ENCODE data around the gene FOXS1. TPM values are rescaled to one million over a fixed set of nuclear protein-coding genes. Genes with fewer than 3 reads are reported as not detected.

FOXS1 gene
- total RNA-seq, 4 donors from 2014 or later: 0.48 to 1.3 (median 0.63) TPM; not detected in 1

DNA sequence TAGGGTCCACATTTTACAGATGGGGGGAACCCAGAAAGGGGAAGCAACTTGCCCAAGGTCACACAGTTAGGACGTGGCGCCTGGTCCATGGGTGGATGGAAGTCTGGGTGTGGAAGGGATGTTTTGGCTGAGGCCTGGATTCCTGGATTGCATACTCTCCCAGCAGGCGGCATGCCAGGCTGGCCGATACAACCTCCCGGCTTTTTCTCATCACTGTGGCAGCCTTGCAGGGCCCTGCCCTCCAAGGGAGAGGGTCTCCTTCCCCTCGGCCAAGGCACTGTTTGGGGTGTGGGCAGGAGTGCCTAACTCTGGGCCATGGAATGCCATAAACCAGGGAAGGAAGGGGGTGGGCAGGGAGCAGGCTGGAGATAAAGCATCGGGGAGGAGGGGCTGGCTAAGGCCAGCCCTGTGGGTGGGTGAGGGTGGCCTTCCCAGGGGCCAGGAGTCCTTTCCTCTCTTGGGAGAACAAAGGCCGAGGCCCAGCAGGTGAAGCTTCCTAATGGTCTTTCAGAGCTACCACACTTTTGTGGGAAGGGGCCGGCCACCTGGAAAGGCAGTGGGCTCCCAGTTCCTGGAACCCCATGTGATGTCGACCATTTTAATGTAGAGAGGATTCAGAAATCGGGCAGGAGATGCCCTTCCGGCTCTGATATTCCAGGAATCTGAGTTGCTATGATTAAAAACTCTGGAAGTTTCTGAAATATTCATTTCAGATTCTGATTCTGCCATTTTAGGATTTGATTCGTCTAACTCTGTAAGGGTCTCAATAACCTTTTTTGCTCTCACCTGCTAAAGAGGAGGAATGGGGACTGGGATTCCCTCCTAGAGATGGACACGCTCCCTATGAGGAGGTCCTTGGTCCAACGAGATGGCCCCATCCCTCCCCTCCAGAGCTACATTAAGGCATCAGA, 4.2 kb downstream of the FOXS1 start:
- ATAC-seq (ENCODE audit: low FRiP score): no peak
- TF ChIP-seq, protein P1, sequence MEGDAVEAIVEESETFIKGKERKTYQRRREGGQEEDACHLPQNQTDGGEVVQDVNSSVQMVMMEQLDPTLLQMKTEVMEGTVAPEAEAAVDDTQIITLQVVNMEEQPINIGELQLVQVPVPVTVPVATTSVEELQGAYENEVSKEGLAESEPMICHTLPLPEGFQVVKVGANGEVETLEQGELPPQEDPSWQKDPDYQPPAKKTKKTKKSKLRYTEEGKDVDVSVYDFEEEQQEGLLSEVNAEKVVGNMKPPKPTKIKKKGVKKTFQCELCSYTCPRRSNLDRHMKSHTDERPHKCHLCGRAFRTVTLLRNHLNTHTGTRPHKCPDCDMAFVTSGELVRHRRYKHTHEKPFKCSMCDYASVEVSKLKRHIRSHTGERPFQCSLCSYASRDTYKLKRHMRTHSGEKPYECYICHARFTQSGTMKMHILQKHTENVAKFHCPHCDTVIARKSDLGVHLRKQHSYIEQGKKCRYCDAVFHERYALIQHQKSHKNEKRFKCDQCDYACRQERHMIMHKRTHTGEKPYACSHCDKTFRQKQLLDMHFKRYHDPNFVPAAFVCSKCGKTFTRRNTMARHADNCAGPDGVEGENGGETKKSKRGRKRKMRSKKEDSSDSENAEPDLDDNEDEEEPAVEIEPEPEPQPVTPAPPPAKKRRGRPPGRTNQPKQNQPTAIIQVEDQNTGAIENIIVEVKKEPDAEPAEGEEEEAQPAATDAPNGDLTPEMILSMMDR (IDR thresholded peaks at IDR 0.05): no peak
- DNase-seq (ENCODE audit: low spot score): no peak

GRCh38 chr20:31839782-31840487, 5.5 kb downstream of the FOXS1 start:
- DNase-seq (ENCODE audit: low spot score) (no peak), ATAC-seq (ENCODE audit: low FRiP score) (no peak)
- TF ChIP-seq, protein P1 (IDR thresholded peaks at IDR 0.05): no peak

DNA sequence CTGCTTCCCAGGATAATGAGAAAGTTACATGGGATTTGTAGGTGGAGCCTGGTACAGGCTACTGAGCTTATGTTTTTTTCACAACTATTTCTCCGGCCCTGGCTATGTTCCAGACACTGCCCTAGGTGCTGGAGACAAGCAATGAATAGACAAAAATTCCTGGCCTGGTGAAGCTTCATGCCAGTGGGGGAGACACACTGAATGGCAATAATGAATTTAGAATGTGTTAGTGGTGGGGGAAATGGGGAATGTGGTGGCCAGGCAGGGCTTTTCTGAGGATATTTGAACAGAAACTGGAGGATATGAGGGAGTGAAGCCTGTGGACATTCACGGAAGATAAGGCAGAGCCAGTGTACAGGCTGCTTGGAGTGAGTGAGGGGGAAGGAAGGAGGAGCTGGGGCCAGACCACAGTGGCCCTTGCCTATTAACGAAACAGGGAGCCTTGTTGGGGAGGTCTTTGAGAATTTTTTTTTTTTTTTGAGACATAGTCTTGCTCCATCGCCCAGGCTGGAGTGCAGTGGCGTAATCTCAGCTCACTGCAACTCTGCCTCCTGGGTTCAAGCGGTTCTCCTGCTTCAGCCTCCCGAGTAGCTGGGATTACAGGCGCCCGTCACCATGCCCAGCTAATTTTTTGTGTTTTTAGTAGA, 6.6 kb downstream of the FOXS1 start:
- no peak for ATAC-seq (ENCODE audit: low FRiP score)
- TF ChIP-seq, protein P1 (IDR thresholded peaks at IDR 0.05): no peak
- DNase-seq (ENCODE audit: low spot score): no peak

- DNase-seq (ENCODE audit: low spot score): no peak
- TF ChIP-seq, protein P1 (IDR thresholded peaks at IDR 0.05): no peak
- ATAC-seq (ENCODE audit: low FRiP score): no peak
These were observed 7.5 kb downstream of the FOXS1 start for GRCh38 chr20:31837896-31838397.

DNA sequence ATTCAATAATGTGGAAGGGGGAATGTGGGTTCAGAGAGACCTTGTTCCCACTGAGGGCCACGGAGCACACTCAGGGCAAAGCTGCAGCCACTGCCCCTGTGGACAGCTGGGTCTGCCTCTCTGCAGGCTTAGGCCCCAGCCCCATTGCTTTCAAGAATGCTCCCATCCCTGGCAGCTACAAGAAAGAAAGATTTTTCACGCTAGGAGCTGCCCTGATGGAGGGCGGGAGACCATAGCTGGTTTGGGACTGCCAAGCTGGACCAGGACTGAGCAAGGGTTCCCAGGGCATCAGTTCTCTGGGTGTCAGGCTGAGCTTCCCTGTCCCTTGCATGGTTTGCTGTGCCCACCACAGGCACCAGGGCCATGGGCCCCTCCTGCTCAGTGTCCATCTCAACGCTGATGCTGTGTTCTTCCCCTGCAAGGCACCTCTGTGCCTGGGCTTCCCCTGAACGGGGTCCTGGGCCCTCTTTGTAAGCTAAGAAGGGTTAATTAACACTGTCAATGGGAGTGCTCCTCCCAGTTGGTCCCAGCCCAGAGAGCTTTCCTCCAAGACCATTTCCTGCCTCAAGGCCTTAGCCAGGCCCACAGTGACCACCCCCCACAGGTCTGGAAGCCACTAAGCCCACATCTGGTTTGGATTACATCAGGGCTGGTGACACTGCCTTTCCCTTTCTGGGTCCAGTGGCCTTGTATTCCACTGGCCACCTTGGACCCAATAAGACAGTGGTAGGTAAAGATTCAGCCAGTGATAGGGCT, 8.4 kb downstream of the FOXS1 start:
- ATAC-seq (ENCODE audit: low FRiP score): no peak
- DNase-seq (ENCODE audit: low spot score): no peak
- TF ChIP-seq, protein P1 (IDR thresholded peaks at IDR 0.05): no peak
